Activated T-helper 1 cell treated with anti-CD3 and anti-CD28 coated beads, Interleukin-12 subunit alpha, Interleukin-12 subunit beta, Interleukin-2, Interleukin-4 antibody, amounts not matched to agents 30 ng/mL and 10 ng/mL and 1 ng/mL, durations not matched to agents 14 hours and 24 hours and 36 hours (primary cell): ENCODE measurements around the gene PTPN20. TPM values are rescaled to one million over a fixed set of nuclear protein-coding genes. Genes with fewer than 3 reads are reported as not detected.

Source experiments
- DNase-seq: peaks from one replicate; pipeline ENCODE4 v3.0.0; 2021; ENCODE audit warnings: low spot score
- H3K27ac Mint-ChIP-seq: one replicate; pipeline ENCODE4 v1.8.0; 2021; ENCODE audit warnings: mild to moderate bottlenecking, mixed read lengths
- H3K27me3 Mint-ChIP-seq: one replicate; pipeline ENCODE4 v1.8.0; 2022; ENCODE audit warnings: mild to moderate bottlenecking, moderate library complexity, mixed read lengths; ENCODE audit not compliant: insufficient read depth
- H3K36me3 Mint-ChIP-seq: one replicate; pipeline ENCODE4 v1.8.0; 2021; ENCODE audit warnings: low read depth, mixed read lengths
- H3K4me1 Mint-ChIP-seq: one replicate; pipeline ENCODE4 v1.8.0; 2021; ENCODE audit warnings: low read depth, mixed read lengths
- H3K4me3 Mint-ChIP-seq: one replicate; pipeline ENCODE4 v1.8.0; 2021; ENCODE audit warnings: mild to moderate bottlenecking, moderate library complexity, mixed read lengths
- H3K9me3 Mint-ChIP-seq: one replicate; pipeline ENCODE4 v1.8.0; 2021; ENCODE audit warnings: mixed read lengths
- intact Hi-C: fragments of 100-400 bp; cut with micrococcal nuclease; formaldehyde crosslinking; loops from one replicate; pipeline ENCODE4 v1.15.1; 2024
- total RNA-seq: library from RNA; stranded (reverse); gene quantifications from 2 replicates; pipeline ENCODE4 v1.2.3, GENCODE V29; 2022

The PTPN20 gene
- total RNA-seq, 1 donor from 2014 or later: 0.21 TPM

DNA sequence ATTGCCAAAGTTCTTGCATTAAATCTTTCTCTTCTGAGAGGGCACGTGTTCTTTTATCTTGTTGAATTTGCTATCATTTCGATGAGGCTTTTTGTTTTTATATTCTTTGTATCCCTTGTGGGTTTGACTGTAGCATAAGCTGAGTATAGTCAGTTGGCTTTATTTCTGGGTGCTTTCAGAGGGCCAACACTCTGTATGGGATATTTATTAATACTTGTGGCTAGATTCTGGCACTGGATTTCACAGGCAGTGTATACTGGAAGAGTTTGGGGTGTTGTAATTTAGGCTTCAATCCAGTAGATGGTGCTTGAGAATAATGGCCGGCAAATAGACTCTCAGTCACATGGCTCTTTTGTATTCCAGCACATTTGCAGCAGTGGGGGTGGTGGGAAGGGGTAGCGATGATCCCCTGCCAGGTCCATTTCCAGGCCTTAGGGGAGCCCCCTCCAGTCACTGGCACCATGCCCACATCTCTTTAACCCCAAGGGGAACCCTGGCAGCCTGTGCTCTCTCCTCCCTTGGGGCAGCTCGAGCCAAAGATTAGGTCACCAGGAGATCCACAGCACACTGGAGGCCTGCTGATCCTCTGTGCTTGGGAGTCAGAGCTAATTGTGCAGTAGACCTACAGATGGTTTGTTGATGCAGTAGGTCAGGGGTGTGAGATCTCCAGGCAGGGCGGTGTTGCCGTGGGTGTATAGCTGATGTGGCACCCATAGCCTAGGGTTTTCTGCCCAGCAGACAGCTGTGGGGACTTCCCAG, 81.8 kb downstream of the PTPN20 start:
- Mint-ChIP-seq H3K4me1 (no peaks in the 10 kb centered on the region), H3K9me3 (no peaks in the 10 kb centered on the region), H3K27me3 (peaks cover 2% of the 10 kb centered on the region), H3K36me3 (no peaks in the 10 kb centered on the region), H3K27ac (no peak overlapping the region), H3K4me3 (no peak overlapping the region)
- intact Hi-C loops: no loop called here
- DNase-seq: no peak

DNA sequence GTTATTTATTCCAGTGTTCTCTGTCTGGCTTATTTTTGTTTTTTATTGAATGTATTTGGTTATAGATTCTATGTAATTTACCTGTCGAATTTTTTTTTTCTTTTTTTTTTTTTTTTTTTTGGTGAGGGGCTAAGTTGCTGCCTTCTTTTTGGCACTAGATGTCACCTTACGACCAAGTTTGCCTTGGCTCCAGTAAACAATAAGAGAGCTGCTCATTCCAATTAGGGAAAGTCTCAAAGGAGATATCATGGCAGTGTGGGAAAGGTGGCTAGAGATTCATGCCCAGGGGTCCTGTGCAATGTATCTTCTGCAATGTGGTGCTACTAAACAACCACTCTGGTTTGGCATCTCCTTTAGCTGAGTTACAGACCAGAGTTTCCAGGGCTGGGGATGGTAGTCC, 84.0 kb downstream of the PTPN20 start:
- intact Hi-C loops: no loop called here
- no peak for DNase-seq
- H3K9me3 Mint-ChIP-seq: no peaks in the 10 kb centered on the region
- H3K36me3 Mint-ChIP-seq: no peaks in the 10 kb centered on the region
- H3K4me1 Mint-ChIP-seq: no peaks in the 10 kb centered on the region
- H3K27me3 Mint-ChIP-seq: peaks cover 2% of the 10 kb centered on the region
- H3K4me3 Mint-ChIP-seq: no peak overlapping the region
- no peak overlapping the region for H3K27ac Mint-ChIP-seq

- Mint-ChIP-seq H3K27ac (no peak overlapping the region), H3K9me3 (no peaks in the 10 kb centered on the region), H3K36me3 (no peaks in the 10 kb centered on the region), H3K4me3 (no peak overlapping the region), H3K27me3 (peaks cover 2% of the 10 kb centered on the region), H3K4me1 (no peaks in the 10 kb centered on the region)
- no peak for DNase-seq
- intact Hi-C loops: no loop called here
Observed at GRCh38 chr10:46998192-46998591, 87.0 kb downstream of the PTPN20 start.

- Mint-ChIP-seq H3K4me3 (no peak overlapping the region), H3K4me1 (no peaks in the 10 kb centered on the region), H3K9me3 (no peaks in the 10 kb centered on the region), H3K27ac (no peak overlapping the region), H3K36me3 (no peaks in the 10 kb centered on the region), H3K27me3 (peaks cover 2% of the 10 kb centered on the region)
- no peak for DNase-seq
- intact Hi-C loops: no loop called here
Observed at GRCh38 chr10:46998595-46998994, 87.4 kb downstream of the PTPN20 start.

DNA sequence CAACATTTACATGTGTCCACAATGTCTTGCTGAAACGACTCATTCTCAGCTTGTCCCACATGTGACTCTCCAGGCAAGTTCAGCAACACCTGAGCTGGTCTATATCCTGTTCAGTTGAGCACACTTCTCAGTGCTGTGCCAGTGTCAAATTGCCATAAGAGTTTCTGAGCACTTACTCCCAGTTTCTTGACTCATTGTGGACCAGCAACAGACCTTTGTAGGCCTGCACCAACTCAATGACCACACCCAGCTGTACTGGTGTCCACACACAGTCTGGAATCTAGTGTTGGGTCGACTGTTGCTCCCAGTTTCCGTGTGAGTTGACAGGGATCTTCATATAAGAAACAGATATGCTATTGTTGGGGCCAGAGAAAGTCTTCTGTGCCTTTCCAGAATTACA, 88.0 kb downstream of the PTPN20 start:
- intact Hi-C loops: no loop called here
- no peak for DNase-seq
- Mint-ChIP-seq H3K27me3 (no peaks in the 10 kb centered on the region), H3K4me3 (no peak overlapping the region), H3K36me3 (no peaks in the 10 kb centered on the region), H3K4me1 (no peaks in the 10 kb centered on the region), H3K9me3 (no peaks in the 10 kb centered on the region), H3K27ac (no peak overlapping the region)

GRCh38 chr10:47008769-47009168, 97.5 kb downstream of the PTPN20 start:
- Mint-ChIP-seq H3K4me1 (no peaks in the 10 kb centered on the region), H3K27me3 (peaks cover 4% of the 10 kb centered on the region), H3K36me3 (no peaks in the 10 kb centered on the region), H3K27ac (no peak overlapping the region), H3K9me3 (no peaks in the 10 kb centered on the region), H3K4me3 (no peak overlapping the region)
- intact Hi-C loops: no loop called here
- DNase-seq: no peak

DNA sequence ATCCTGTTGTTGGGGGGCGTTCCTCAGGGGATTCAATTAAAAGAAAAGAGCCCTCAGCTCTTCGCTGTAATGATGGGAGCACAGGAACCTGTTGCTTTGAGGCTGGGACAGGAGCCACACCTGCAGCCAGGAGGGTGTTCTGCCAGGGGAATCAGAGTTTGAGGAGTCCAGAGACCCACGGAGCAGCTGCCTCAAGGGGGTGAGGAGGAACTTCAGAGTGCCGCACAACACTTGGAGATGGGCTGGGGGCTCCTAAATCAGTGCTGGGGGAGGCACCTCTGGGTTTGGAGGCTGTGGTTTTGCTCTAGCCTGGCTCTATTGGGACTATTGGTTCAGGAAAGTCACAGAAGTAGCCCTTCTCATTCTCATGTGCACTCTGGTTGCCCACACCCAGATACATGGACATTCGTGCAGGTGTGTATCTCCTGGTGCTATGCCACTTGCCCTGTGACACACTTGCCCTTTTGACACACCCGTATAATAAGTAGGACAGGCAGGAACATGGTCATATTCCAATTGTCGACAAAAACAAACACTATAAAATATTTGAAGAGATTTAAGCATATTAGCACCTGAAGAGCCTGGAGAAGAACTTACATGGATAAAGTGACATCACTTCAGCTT, 98.1 kb downstream of the PTPN20 start:
- H3K4me1 Mint-ChIP-seq: no peaks in the 10 kb centered on the region

GRCh38 chr10:47010036-47010435, 98.8 kb downstream of the PTPN20 start:
- Mint-ChIP-seq H3K4me3 (no peak overlapping the region), H3K9me3 (no peaks in the 10 kb centered on the region), H3K27ac (no peak overlapping the region), H3K4me1 (no peaks in the 10 kb centered on the region), H3K36me3 (no peaks in the 10 kb centered on the region), H3K27me3 (peaks cover 4% of the 10 kb centered on the region)
- DNase-seq: no peak
- intact Hi-C loops: no loop called here

More for the DNA sequence above, 98.1 kb downstream of the PTPN20 start:
- no peaks in the 10 kb centered on the region for H3K9me3 Mint-ChIP-seq
- intact Hi-C loops: no loop called here
- no peak overlapping the region for H3K4me3 Mint-ChIP-seq
- peaks cover 4% of the 10 kb centered on the region for H3K27me3 Mint-ChIP-seq
- no peak overlapping the region for H3K27ac Mint-ChIP-seq
- DNase-seq: no peak
- H3K36me3 Mint-ChIP-seq: no peaks in the 10 kb centered on the region

- Mint-ChIP-seq H3K27me3 (peaks cover 2% of the 10 kb centered on the region), H3K36me3 (no peaks in the 10 kb centered on the region), H3K4me1 (no peaks in the 10 kb centered on the region), H3K4me3 (no peak overlapping the region), H3K9me3 (no peaks in the 10 kb centered on the region), H3K27ac (no peak overlapping the region)
- intact Hi-C loops: no loop called here
- DNase-seq: no peak
Observed at GRCh38 chr10:47012214-47012613, 101.0 kb downstream of the PTPN20 start.

- H3K4me3 Mint-ChIP-seq: no peak overlapping the region
- intact Hi-C loops: no loop called here
Observed at GRCh38 chr10:47013507-47014154, 102.4 kb downstream of the PTPN20 start.

DNA sequence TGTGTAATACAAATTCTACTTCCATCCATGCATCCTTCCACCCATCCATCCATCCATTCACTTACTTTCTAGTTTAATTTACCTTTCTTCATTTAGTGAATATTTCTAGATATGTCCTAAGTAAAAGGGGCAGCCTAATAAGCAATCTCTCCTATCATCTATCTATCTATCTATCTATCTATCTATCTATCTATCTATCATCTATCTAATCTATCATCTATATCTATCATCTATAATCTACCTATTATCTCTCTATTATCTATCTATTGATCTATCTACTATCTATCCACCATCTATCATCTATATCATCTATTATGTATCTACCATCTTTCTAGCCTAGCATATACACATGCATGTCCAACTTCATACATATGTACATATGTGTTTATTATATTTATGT, 104.2 kb downstream of the PTPN20 start:
- Mint-ChIP-seq H3K4me1 (no peaks in the 10 kb centered on the region), H3K4me3 (no peak overlapping the region), H3K9me3 (no peaks in the 10 kb centered on the region), H3K36me3 (no peaks in the 10 kb centered on the region), H3K27ac (no peak overlapping the region), H3K27me3 (no peaks in the 10 kb centered on the region)
- no peak for DNase-seq
- intact Hi-C loops: no loop called here

More at GRCh38 chr10:47013507-47014154, 102.4 kb downstream of the PTPN20 start:
- H3K27me3 Mint-ChIP-seq: no peaks in the 10 kb centered on the region
- no peaks in the 10 kb centered on the region for H3K4me1 Mint-ChIP-seq
- no peaks in the 10 kb centered on the region for H3K9me3 Mint-ChIP-seq
- DNase-seq: no peak
- H3K27ac Mint-ChIP-seq: no peak overlapping the region
- H3K36me3 Mint-ChIP-seq: no peaks in the 10 kb centered on the region

DNA sequence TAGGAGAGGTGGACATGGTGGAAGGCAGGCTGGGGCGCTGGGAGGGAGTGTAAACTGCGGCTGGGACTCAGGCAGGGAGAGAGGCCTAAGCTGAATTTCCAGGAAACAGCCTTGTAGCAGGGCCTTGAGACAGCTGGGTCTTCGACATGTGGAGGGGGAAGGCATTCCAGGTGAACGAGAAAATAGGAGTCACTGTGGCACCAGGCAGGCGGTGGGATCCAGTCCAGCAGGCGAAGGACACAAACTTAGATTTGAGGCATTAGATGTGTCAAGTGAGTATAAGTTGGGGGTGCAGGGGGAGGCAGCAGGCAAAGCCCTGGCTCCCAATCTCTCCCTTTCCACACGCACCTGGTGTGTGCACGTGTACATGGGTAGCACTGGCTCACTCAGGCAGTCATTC, 105.3 kb downstream of the PTPN20 start:
- no peaks in the 10 kb centered on the region for H3K36me3 Mint-ChIP-seq
- H3K9me3 Mint-ChIP-seq: no peaks in the 10 kb centered on the region
- no peaks in the 10 kb centered on the region for H3K27me3 Mint-ChIP-seq
- no peak overlapping the region for H3K4me3 Mint-ChIP-seq
- no peak overlapping the region for H3K27ac Mint-ChIP-seq
- intact Hi-C loops: no loop called here
- no peak for DNase-seq
- no peaks in the 10 kb centered on the region for H3K4me1 Mint-ChIP-seq

DNA sequence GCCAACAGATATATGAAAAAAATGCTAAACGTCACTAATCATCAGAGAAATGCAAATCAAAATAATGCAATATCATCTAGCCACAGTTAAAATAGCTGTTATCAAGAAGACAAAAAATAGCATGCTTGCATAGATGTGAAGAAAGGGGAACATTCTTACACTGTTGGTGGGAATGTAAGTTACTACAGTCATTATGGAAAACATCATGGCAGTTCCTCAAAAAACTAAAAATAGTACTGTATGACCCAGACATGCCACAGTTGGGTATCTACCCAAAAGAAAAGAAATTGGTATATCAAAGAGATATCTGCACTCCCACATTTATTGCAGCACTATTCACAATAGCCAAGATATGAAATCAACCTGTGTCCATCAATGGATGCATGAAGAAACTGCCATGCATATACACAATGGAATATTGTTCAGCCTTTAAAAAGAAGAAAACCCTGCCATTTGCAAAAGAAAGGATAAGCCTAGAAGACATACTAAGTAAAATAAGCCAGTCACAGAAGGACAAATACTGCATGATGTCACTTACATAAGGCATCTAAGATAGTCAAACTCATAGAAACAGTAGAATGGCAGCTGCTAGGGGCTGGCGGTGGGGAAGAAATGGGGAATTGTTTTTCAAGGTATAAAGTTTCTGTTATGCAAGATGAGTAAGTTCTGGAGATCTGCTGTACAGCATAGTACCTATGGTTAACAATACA, 107.0 kb downstream of the PTPN20 start:
- DNase-seq: no peak
- H3K27me3 Mint-ChIP-seq: peaks cover 2% of the 10 kb centered on the region
- no peak overlapping the region for H3K27ac Mint-ChIP-seq
- H3K4me3 Mint-ChIP-seq: no peak overlapping the region
- H3K9me3 Mint-ChIP-seq: no peaks in the 10 kb centered on the region
- H3K4me1 Mint-ChIP-seq: no peaks in the 10 kb centered on the region
- intact Hi-C loops: no loop called here
- no peaks in the 10 kb centered on the region for H3K36me3 Mint-ChIP-seq
